ENCODE results near the gene SF3A2.
A peak's percentile ranks its signal among the peaks of the same experiment; 100 is the strongest.

SF3A2 gene

GRCh38 chr19:2249880-2250765, 13.5 kb downstream of the SF3A2 start:
- Histone ChIP-seq H3K79me1 (ENCODE audit: low read depth, low read length) (peaks cover 7% of the 10 kb centered on the region), H2AK5ac (ENCODE audit: low read depth, low read length) (peak overlapping the region; percentile 13), H3K9ac (ENCODE audit: low read depth, low read length, poor library complexity) (no peak overlapping the region), H3K14ac (ENCODE audit: low read length) (peak overlapping the region; percentile 6), H2AFZ (ENCODE audit: low read length) (no peak overlapping the region), H3K4me1 (ENCODE audit: control insufficient read depth in 2 of 2, insufficient read depth in 1 of 2, low read depth in 1 of 2, low read length in 2 of 2) (peaks cover 0 to 11% of the 10 kb centered on the region in 2 donors), H3K4me3 (ENCODE audit: low read length in 2 of 2) (no peak overlapping the region), H3K36me3 (replicated peaks in 1 of 2; ENCODE audit: control insufficient read depth in 2 of 2, insufficient read depth in 2 of 2, low read length in 2 of 2) (peaks cover 22 to 52% of the 10 kb centered on the region in 2 donors), H3K4me2 (ENCODE audit: insufficient read depth, low read length, poor library complexity, severe bottlenecking) (no peak overlapping the region), H4K8ac (ENCODE audit: low read depth, low read length) (peak overlapping the region; percentile 65), H3K27me3 (ENCODE audit: control insufficient read depth in 3 of 3, insufficient read depth in 3 of 3, low read depth in 1 of 3, low read length in 3 of 3) (peaks cover 2 to 24% (median 3%) of the 10 kb centered on the region in 3 experiments), H3K4ac (ENCODE audit: low read length) (no peak overlapping the region), H3K27ac (replicated peaks; ENCODE audit: low read length) (no peak overlapping the region), H3K23ac (ENCODE audit: low read depth, low read length, poor library complexity) (peak overlapping the region; percentile 93), H4K91ac (ENCODE audit: low read depth, low read length, poor library complexity) (no peak overlapping the region), H2BK12ac (ENCODE audit: low read length) (peak overlapping the region; percentile 22), H3K9me3 (replicated peaks in 1 of 2; ENCODE audit: control insufficient read depth in 2 of 2, insufficient read depth in 1 of 2, low read depth in 1 of 2, low read length in 2 of 2) (peaks cover 0 to 5% of the 10 kb centered on the region in 2 donors), H2BK5ac (ENCODE audit: low read length) (no peak overlapping the region), H2BK120ac (ENCODE audit: low read depth, low read length) (no peak overlapping the region), H2BK15ac (ENCODE audit: low read length) (no peak overlapping the region), H3K18ac (ENCODE audit: low read length) (no peak overlapping the region)
- no peak for DNase-seq (ENCODE audit: low spot score)
- no CpG with 5 or more reads among the region's 43 CpGs for WGBS, 2 donors (ENCODE audit: extremely low coverage in 2 of 2, insufficient read length in 2 of 2, insufficient replicate concordance in 1 of 2)

GRCh38 chr19:2250766-2251105, 14.1 kb downstream of the SF3A2 start:
- no CpG with 5 or more reads among the region's 40 CpGs for WGBS, 2 donors (ENCODE audit: extremely low coverage in 2 of 2, insufficient read length in 2 of 2, insufficient replicate concordance in 1 of 2)
- H3K23ac ChIP-seq (ENCODE audit: low read depth, low read length, poor library complexity), result peak overlapping the region; percentile 43
- H2BK12ac ChIP-seq (ENCODE audit: low read length), result no peak overlapping the region
- H4K8ac ChIP-seq (ENCODE audit: low read depth, low read length), result peak overlapping the region; percentile 65
- peaks cover 16 to 46% of the 10 kb centered on the region in 2 donors for H3K36me3 ChIP-seq (replicated peaks in 1 of 2; ENCODE audit: control insufficient read depth in 2 of 2, insufficient read depth in 2 of 2, low read length in 2 of 2)
- DNase-seq (ENCODE audit: low spot score), result no peak
- H3K4me2 ChIP-seq (ENCODE audit: insufficient read depth, low read length, poor library complexity, severe bottlenecking), result no peak overlapping the region
- H2BK15ac ChIP-seq (ENCODE audit: low read length), result no peak overlapping the region
- no peak overlapping the region for H2BK5ac ChIP-seq (ENCODE audit: low read length)
- no peak overlapping the region for H2BK120ac ChIP-seq (ENCODE audit: low read depth, low read length)
- no peak overlapping the region for H3K14ac ChIP-seq (ENCODE audit: low read length)
- H3K4me3 ChIP-seq (ENCODE audit: low read length in 2 of 2), result no peak overlapping the region
- peaks cover 0 to 5% of the 10 kb centered on the region in 2 donors for H3K9me3 ChIP-seq (replicated peaks in 1 of 2; ENCODE audit: control insufficient read depth in 2 of 2, insufficient read depth in 1 of 2, low read depth in 1 of 2, low read length in 2 of 2)
- peak overlapping the region; percentile 13 for H2AK5ac ChIP-seq (ENCODE audit: low read depth, low read length)
- no peak overlapping the region for H3K9ac ChIP-seq (ENCODE audit: low read depth, low read length, poor library complexity)
- H3K27me3 ChIP-seq (ENCODE audit: control insufficient read depth in 3 of 3, insufficient read depth in 3 of 3, low read depth in 1 of 3, low read length in 3 of 3), result peaks cover 2 to 24% (median 3%) of the 10 kb centered on the region in 3 experiments
- peaks cover 4% of the 10 kb centered on the region for H3K79me1 ChIP-seq (ENCODE audit: low read depth, low read length)
- no peak overlapping the region for H3K4ac ChIP-seq (ENCODE audit: low read length)
- peaks cover 0 to 11% of the 10 kb centered on the region in 2 donors for H3K4me1 ChIP-seq (ENCODE audit: control insufficient read depth in 2 of 2, insufficient read depth in 1 of 2, low read depth in 1 of 2, low read length in 2 of 2)
- no peak overlapping the region for H4K91ac ChIP-seq (ENCODE audit: low read depth, low read length, poor library complexity)
- no peak overlapping the region for H3K18ac ChIP-seq (ENCODE audit: low read length)
- no peak overlapping the region for H2AFZ ChIP-seq (ENCODE audit: low read length)
- no peak overlapping the region for H3K27ac ChIP-seq (replicated peaks; ENCODE audit: low read length)

- H4K91ac ChIP-seq (ENCODE audit: low read depth, low read length, poor library complexity), result no peak overlapping the region
- peaks cover 2 to 24% (median 3%) of the 10 kb centered on the region in 3 experiments for H3K27me3 ChIP-seq (ENCODE audit: control insufficient read depth in 3 of 3, insufficient read depth in 3 of 3, low read depth in 1 of 3, low read length in 3 of 3)
- H3K79me1 ChIP-seq (ENCODE audit: low read depth, low read length), result no peaks in the 10 kb centered on the region
- H3K9ac ChIP-seq (ENCODE audit: low read depth, low read length, poor library complexity), result no peak overlapping the region
- peaks cover 0 to 12% of the 10 kb centered on the region in 2 donors for H3K4me1 ChIP-seq (ENCODE audit: control insufficient read depth in 2 of 2, insufficient read depth in 1 of 2, low read depth in 1 of 2, low read length in 2 of 2)
- H3K36me3 ChIP-seq (replicated peaks in 1 of 2; ENCODE audit: control insufficient read depth in 2 of 2, insufficient read depth in 2 of 2, low read length in 2 of 2), result peaks cover 9 to 39% of the 10 kb centered on the region in 2 donors
- H3K9me3 ChIP-seq (replicated peaks in 1 of 2; ENCODE audit: control insufficient read depth in 2 of 2, insufficient read depth in 1 of 2, low read depth in 1 of 2, low read length in 2 of 2), result peaks cover 0 to 5% of the 10 kb centered on the region in 2 donors
- no peak overlapping the region for H3K4ac ChIP-seq (ENCODE audit: low read length)
- H2AFZ ChIP-seq (ENCODE audit: low read length), result no peak overlapping the region
- H4K8ac ChIP-seq (ENCODE audit: low read depth, low read length), result peak overlapping the region; percentile 17
- no peak overlapping the region for H3K27ac ChIP-seq (replicated peaks; ENCODE audit: low read length)
- peak overlapping the region; percentile 17 for H3K18ac ChIP-seq (ENCODE audit: low read length)
- peak overlapping the region; percentile 82 for H3K14ac ChIP-seq (ENCODE audit: low read length)
- no peak overlapping the region for H2AK5ac ChIP-seq (ENCODE audit: low read depth, low read length)
- peak overlapping the region; percentile 43 for H3K23ac ChIP-seq (ENCODE audit: low read depth, low read length, poor library complexity)
- no CpG with 5 or more reads among the region's 125 CpGs for WGBS, 2 donors (ENCODE audit: extremely low coverage in 2 of 2, insufficient read length in 2 of 2, insufficient replicate concordance in 1 of 2)
- H2BK5ac ChIP-seq (ENCODE audit: low read length), result no peak overlapping the region
- no peak overlapping the region for H3K4me3 ChIP-seq (ENCODE audit: low read length in 2 of 2)
- no peak for DNase-seq (ENCODE audit: low spot score)
- H3K4me2 ChIP-seq (ENCODE audit: insufficient read depth, low read length, poor library complexity, severe bottlenecking), result peak overlapping the region; percentile 33
- no peak overlapping the region for H2BK12ac ChIP-seq (ENCODE audit: low read length)
- no peak overlapping the region for H2BK120ac ChIP-seq (ENCODE audit: low read depth, low read length)
- no peak overlapping the region for H2BK15ac ChIP-seq (ENCODE audit: low read length)
Measured at GRCh38 chr19:2251106-2252054, 14.8 kb downstream of the SF3A2 start.
